PC-9 (cell line): ENCODE results near the gene SCNN1B. TPM values are rescaled to one million over a fixed set of nuclear protein-coding genes. Genes with fewer than 3 reads are reported as not detected.

Experiments used
- BruUV-seq: library from RNA; stranded (reverse); fragments of 400-500 nt; replicated peaks from 2 replicates; lab custom pipeline; 2021; lab: Mats Ljungman, UMichigan
- CTCF ChIA-PET: fragments of 300-600 bp; sonication (Branson Sonifier 250); formaldehyde crosslinking; loops from one replicate; lab custom pipeline; 2022; ENCODE audit warnings: antibody characterized with exemption; lab: Charles Lee
- POLR2A ChIA-PET: fragments of 300-600 bp; sonication (Branson Sonifier 250); formaldehyde crosslinking; loops from one replicate; lab custom pipeline; 2022; ENCODE audit warnings: antibody characterized with exemption; ENCODE audit not compliant: unreplicated experiment; lab: Charles Lee
- DNase-seq, 2 experiments: peaks; one replicate each; pipeline versions ENCODE4 v3.0.0 to v3.0.0-alpha.2; 2015 to 2022; ENCODE audit warnings: mixed read lengths in 1 of 2
- H2AFZ ChIP-seq: fragments of 200-600 bp; sonication (generic); 2 replicates; pipeline ENCODE4 v1.8.1; 2017; ENCODE audit warnings: antibody characterized with exemption
- H3F3A ChIP-seq: fragments of 200-600 bp; sonication (generic); 2 replicates; pipeline ENCODE4 v1.8.1; 2017; ENCODE audit warnings: antibody characterized with exemption, mild to moderate bottlenecking, low read depth; ENCODE audit not compliant: insufficient read depth
- H3K27ac ChIP-seq: fragments of 200-600 bp; sonication (generic); 2 replicates; pipeline ENCODE4 v1.6.1; 2016; ENCODE audit warnings: mixed run types
- H3K27me3 ChIP-seq: fragments of 200-600 bp; sonication (generic); 2 replicates; pipeline ENCODE4 v1.6.1; 2016; ENCODE audit warnings: low read depth, mixed run types; ENCODE audit not compliant: insufficient read depth
- H3K36me3 ChIP-seq: fragments of 200-600 bp; sonication (generic); 2 replicates; pipeline ENCODE4 v1.6.1; 2016; ENCODE audit warnings: low read depth, mixed run types
- H3K4me1 ChIP-seq: fragments of 200-600 bp; sonication (generic); replicated peaks from 2 replicates; pipeline ENCODE4 v1.6.1; 2016; ENCODE audit warnings: mixed run types; ENCODE audit not compliant: insufficient read depth
- H3K4me2 ChIP-seq: fragments of 200-600 bp; sonication (generic); 2 replicates; pipeline ENCODE4 v1.6.1; 2017; ENCODE audit warnings: mixed run types
- H3K4me3 ChIP-seq: fragments of 200-600 bp; sonication (generic); 2 replicates; pipeline ENCODE4 v1.6.1; 2016; ENCODE audit warnings: mixed run types
- H3K79me2 ChIP-seq: fragments of 200-600 bp; sonication (generic); 2 replicates; pipeline ENCODE4 v1.6.1; 2017; ENCODE audit warnings: low read depth, mixed run types
- H3K9me2 ChIP-seq: fragments of 200-600 bp; sonication (generic); 2 replicates; pipeline ENCODE4 v1.8.1; 2017; ENCODE audit warnings: mild to moderate bottlenecking; ENCODE audit not compliant: insufficient read depth
- H3K9me3 ChIP-seq: fragments of 200-600 bp; sonication (generic); 2 replicates; pipeline ENCODE4 v1.8.1; 2016; ENCODE audit warnings: low read depth; ENCODE audit not compliant: insufficient read depth
- H4K20me1 ChIP-seq: fragments of 200-600 bp; sonication (generic); 2 replicates; pipeline ENCODE4 v1.8.1; 2017; ENCODE audit not compliant: insufficient read depth
- CTCF ChIP-seq: fragments of 200-600 bp; sonication (generic); conservative IDR thresholded peaks from 2 replicates; pipeline ENCODE4 v1.6.1; 2017; ENCODE audit warnings: mixed run types, antibody characterized with exemption, mild to moderate bottlenecking, moderate library complexity
- EZH2 ChIP-seq: fragments of 200-600 bp; sonication (generic); IDR thresholded peaks from 2 replicates; pipeline ENCODE4 v1.8.0; 2017; ENCODE audit warnings: antibody characterized with exemption, low read depth
- intact Hi-C: fragments of 100-400 bp; cut with micrococcal nuclease; formaldehyde crosslinking; loops from one replicate; pipeline ENCODE4 v1.10.0; 2022; ENCODE audit not compliant: unreplicated experiment
- total RNA-seq: library from RNA; stranded (reverse); gene quantifications from 2 replicates; pipeline ENCODE4 v1.2.3, GENCODE V29; 2021

Gene SCNN1B
- total RNA-seq, 1 experiment from 2014 or later = 0.57 TPM

- POLR2A ChIA-PET = no interaction called here
- 0 out of 2 replicates have a peak, but pooled peaks cover 7% of the 10 kb centered on the region for H3F3A ChIP-seq
- no TSS peak for BruUV-seq
- CTCF ChIA-PET = no interaction called here
- no peaks in the 10 kb centered on the region for H3K9me3 ChIP-seq
- intact Hi-C loops = no loop called here
- no peak overlapping the region for H3K4me2 ChIP-seq
- H3K27me3 ChIP-seq = no peaks in the 10 kb centered on the region
- H3K4me3 ChIP-seq = no peak overlapping the region
- no peak for DNase-seq
- no peaks in the 10 kb centered on the region for H4K20me1 ChIP-seq
- H2AFZ ChIP-seq = no peak overlapping the region
- peaks cover 15% of the 10 kb centered on the region for H3K4me1 ChIP-seq
- no peaks in the 10 kb centered on the region for H3K36me3 ChIP-seq
- H3K79me2 ChIP-seq = no peaks in the 10 kb centered on the region
- TF ChIP-seq EZH2 (no peak), CTCF (no peak)
- no peak overlapping the region for H3K27ac ChIP-seq
- no peaks in the 10 kb centered on the region for H3K9me2 ChIP-seq
These were observed 27.1 kb upstream of the SCNN1B start for GRCh38 chr16:23274968-23275367.

- CTCF ChIA-PET = no interaction called here
- Histone ChIP-seq H3K9me2 (no peaks in the 10 kb centered on the region), H4K20me1 (no peaks in the 10 kb centered on the region), H2AFZ (no peak overlapping the region), H3K4me1 (peaks cover 32% of the 10 kb centered on the region), H3K9me3 (no peaks in the 10 kb centered on the region), H3K36me3 (no peaks in the 10 kb centered on the region), H3F3A (0 out of 2 replicates have a peak, but pooled peaks cover 16% of the 10 kb centered on the region), H3K79me2 (no peaks in the 10 kb centered on the region), H3K4me3 (no peak overlapping the region), H3K4me2 (no peak overlapping the region), H3K27me3 (no peaks in the 10 kb centered on the region), H3K27ac (no peak overlapping the region)
- intact Hi-C loops = no loop called here
- POLR2A ChIA-PET = no interaction called here
- TF ChIP-seq EZH2 (no peak), CTCF (no peak)
- no peak for DNase-seq
- BruUV-seq = no TSS peak
These were observed 25.3 kb upstream of the SCNN1B start for GRCh38 chr16:23276821-23277220.

- no TSS peak for BruUV-seq
- intact Hi-C loops = no loop called here
- Histone ChIP-seq H3K79me2 (no peaks in the 10 kb centered on the region), H3K4me2 (no peak overlapping the region), H4K20me1 (no peaks in the 10 kb centered on the region), H3K36me3 (no peaks in the 10 kb centered on the region), H3K4me3 (no peak overlapping the region), H2AFZ (no peak overlapping the region), H3K9me2 (no peaks in the 10 kb centered on the region), H3K9me3 (no peaks in the 10 kb centered on the region), H3F3A (peaks cover 27% of the 10 kb centered on the region), H3K4me1 (peaks cover 44% of the 10 kb centered on the region), H3K27me3 (no peaks in the 10 kb centered on the region), H3K27ac (no peak overlapping the region)
- POLR2A ChIA-PET = no interaction called here
- CTCF ChIA-PET = no interaction called here
- no peak for DNase-seq
- TF ChIP-seq EZH2 (no peak), CTCF (no peak)
These were observed 24.1 kb upstream of the SCNN1B start for GRCh38 chr16:23278031-23278430.
